Measurements from ENCODE around the gene SIK2. TPM values are rescaled to one million over a fixed set of nuclear protein-coding genes. Genes with fewer than 3 reads are reported as not detected.

The SIK2 gene
- total RNA-seq, 1 experiment from 2014 or later: 13.9 TPM

- H3K27ac Mint-ChIP-seq (ENCODE audit: unreplicated experiment): no peak overlapping the region
- no peak overlapping the region for H3K4me3 Mint-ChIP-seq (ENCODE audit: low read depth, unreplicated experiment)
- no peaks in the 10 kb centered on the region for H3K9me3 Mint-ChIP-seq (ENCODE audit: low read depth, unreplicated experiment)
- TF ChIP-seq, protein P1, sequence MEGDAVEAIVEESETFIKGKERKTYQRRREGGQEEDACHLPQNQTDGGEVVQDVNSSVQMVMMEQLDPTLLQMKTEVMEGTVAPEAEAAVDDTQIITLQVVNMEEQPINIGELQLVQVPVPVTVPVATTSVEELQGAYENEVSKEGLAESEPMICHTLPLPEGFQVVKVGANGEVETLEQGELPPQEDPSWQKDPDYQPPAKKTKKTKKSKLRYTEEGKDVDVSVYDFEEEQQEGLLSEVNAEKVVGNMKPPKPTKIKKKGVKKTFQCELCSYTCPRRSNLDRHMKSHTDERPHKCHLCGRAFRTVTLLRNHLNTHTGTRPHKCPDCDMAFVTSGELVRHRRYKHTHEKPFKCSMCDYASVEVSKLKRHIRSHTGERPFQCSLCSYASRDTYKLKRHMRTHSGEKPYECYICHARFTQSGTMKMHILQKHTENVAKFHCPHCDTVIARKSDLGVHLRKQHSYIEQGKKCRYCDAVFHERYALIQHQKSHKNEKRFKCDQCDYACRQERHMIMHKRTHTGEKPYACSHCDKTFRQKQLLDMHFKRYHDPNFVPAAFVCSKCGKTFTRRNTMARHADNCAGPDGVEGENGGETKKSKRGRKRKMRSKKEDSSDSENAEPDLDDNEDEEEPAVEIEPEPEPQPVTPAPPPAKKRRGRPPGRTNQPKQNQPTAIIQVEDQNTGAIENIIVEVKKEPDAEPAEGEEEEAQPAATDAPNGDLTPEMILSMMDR (IDR thresholded peaks at IDR 0.05; ENCODE audit: unreplicated experiment): no peak
- no peak for DNase-seq
- intact Hi-C loops (cut with micrococcal nuclease; ENCODE audit: unreplicated experiment): no loop called here
- BruUV-seq (replicated peaks): no TSS peak
- no peaks in the 10 kb centered on the region for H3K27me3 Mint-ChIP-seq (ENCODE audit: unreplicated experiment)
- CTCF ChIA-PET: no interaction called here
- H3K36me3 Mint-ChIP-seq (ENCODE audit: insufficient read depth, unreplicated experiment): no peaks in the 10 kb centered on the region
- peaks cover 17% of the 10 kb centered on the region for H3K4me1 Mint-ChIP-seq (ENCODE audit: low read depth, unreplicated experiment)
Observed at GRCh38 chr11:111570796-111571195, 31.5 kb upstream of the SIK2 start.

DNA sequence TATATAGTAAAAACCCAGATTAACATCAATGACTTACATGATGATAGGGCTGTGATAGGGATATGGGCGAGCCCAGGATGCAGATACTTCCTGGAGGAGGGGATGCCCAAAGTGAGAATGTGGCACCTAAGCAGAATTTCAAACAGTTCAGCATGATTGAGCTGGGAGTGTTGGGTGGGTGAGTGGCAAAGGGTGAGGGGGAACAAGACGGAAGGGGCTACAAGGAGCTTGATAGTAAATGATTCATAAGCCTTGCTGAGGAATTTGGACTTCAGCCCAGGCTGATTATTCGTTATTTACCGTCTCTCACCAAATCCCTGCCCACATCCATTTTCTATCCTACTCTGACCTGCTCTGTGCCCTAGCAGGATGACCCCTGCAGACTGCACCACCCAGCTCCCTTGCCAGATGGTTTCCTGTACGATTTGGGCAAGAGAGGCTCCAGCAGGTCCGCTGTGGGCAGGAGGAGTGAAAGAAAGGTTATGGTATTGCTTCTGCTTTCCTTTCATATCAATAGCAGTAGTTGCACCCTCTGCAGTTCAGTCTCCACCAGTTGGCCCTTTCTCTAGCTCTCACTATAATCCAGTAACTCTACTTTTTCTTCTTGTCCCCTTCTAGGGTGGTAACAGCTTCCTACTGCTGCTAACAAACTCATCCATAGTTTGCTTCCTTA, 30.3 kb upstream of the SIK2 start:
- Mint-ChIP-seq H3K27ac (ENCODE audit: unreplicated experiment) (no peak overlapping the region), H3K9me3 (ENCODE audit: low read depth, unreplicated experiment) (no peaks in the 10 kb centered on the region), H3K4me3 (ENCODE audit: low read depth, unreplicated experiment) (no peak overlapping the region), H3K36me3 (ENCODE audit: insufficient read depth, unreplicated experiment) (no peaks in the 10 kb centered on the region), H3K4me1 (ENCODE audit: low read depth, unreplicated experiment) (peaks cover 17% of the 10 kb centered on the region), H3K27me3 (ENCODE audit: unreplicated experiment) (no peaks in the 10 kb centered on the region)
- no TSS peak for BruUV-seq (replicated peaks)
- TF ChIP-seq, protein P1 (IDR thresholded peaks at IDR 0.05; ENCODE audit: unreplicated experiment): no peak
- intact Hi-C loops (cut with micrococcal nuclease; ENCODE audit: unreplicated experiment): no loop called here
- CTCF ChIA-PET: interaction anchor here (0.6 kb wide), 1 partner anchor 215 kb away, joined by 3 read pairs; no protein-coding TSS in a partner anchor
- DNase-seq: no peak

GRCh38 chr11:111572581-111572980, 29.7 kb upstream of the SIK2 start:
- TF ChIP-seq, protein P1 (IDR thresholded peaks at IDR 0.05; ENCODE audit: unreplicated experiment): no peak
- intact Hi-C loops (cut with micrococcal nuclease; ENCODE audit: unreplicated experiment): no loop called here
- Mint-ChIP-seq H3K4me1 (ENCODE audit: low read depth, unreplicated experiment) (peaks cover 17% of the 10 kb centered on the region), H3K27me3 (ENCODE audit: unreplicated experiment) (no peaks in the 10 kb centered on the region), H3K9me3 (ENCODE audit: low read depth, unreplicated experiment) (no peaks in the 10 kb centered on the region), H3K4me3 (ENCODE audit: low read depth, unreplicated experiment) (no peak overlapping the region), H3K27ac (ENCODE audit: unreplicated experiment) (no peak overlapping the region), H3K36me3 (ENCODE audit: insufficient read depth, unreplicated experiment) (no peaks in the 10 kb centered on the region)
- BruUV-seq (replicated peaks): no TSS peak
- DNase-seq: no peak
- CTCF ChIA-PET: no interaction called here

DNA sequence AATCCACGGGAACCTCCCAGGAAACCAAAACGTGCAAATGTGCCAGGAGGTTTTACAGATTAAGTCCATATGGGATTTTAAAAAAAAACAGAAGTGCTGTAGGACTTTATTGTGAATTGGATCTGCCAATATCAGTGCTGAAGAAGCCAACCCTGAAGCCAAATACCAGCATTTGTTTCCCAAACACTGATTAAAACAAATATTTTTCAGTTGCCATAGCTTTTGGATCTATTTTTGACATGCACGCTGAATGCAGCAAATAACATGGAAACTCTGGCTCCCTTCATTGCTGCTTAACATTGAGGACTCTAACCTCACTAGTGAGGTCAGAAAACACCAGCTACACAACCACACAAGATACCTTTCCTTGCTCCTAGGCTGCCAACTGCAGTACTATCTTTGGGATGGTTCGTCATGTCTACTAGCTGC, 28.4 kb upstream of the SIK2 start:
- DNase-seq: no peak
- BruUV-seq (replicated peaks): no TSS peak
- CTCF ChIA-PET: no interaction called here
- H3K36me3 Mint-ChIP-seq (ENCODE audit: insufficient read depth, unreplicated experiment): no peaks in the 10 kb centered on the region
- no peaks in the 10 kb centered on the region for H3K9me3 Mint-ChIP-seq (ENCODE audit: low read depth, unreplicated experiment)
- intact Hi-C loops (cut with micrococcal nuclease; ENCODE audit: unreplicated experiment): no loop called here
- no peaks in the 10 kb centered on the region for H3K27me3 Mint-ChIP-seq (ENCODE audit: unreplicated experiment)
- H3K4me3 Mint-ChIP-seq (ENCODE audit: low read depth, unreplicated experiment): no peak overlapping the region
- no peak overlapping the region for H3K27ac Mint-ChIP-seq (ENCODE audit: unreplicated experiment)
- peaks cover 17% of the 10 kb centered on the region for H3K4me1 Mint-ChIP-seq (ENCODE audit: low read depth, unreplicated experiment)
- TF ChIP-seq, protein P1 (IDR thresholded peaks at IDR 0.05; ENCODE audit: unreplicated experiment): no peak

All from Calu3 (cell line).